SH-SY5Y (cell line): ENCODE measurements around the gene CREM.

Experiments
- GATA2 ChIP-seq: IDR thresholded peaks from 2 replicates; pipeline ENCODE4 v1.6.1; 2011; ENCODE audit warnings: mild to moderate bottlenecking, low read depth, low read length
- GATA3 ChIP-seq: IDR thresholded peaks from 2 replicates; pipeline ENCODE4 v1.6.1; 2011; ENCODE audit warnings: low read depth, mild to moderate bottlenecking, low read length, moderate library complexity

GRCh38 chr10:35211390-35211789 lies 84.7 kb downstream of the CREM start:
- TF ChIP-seq GATA2 (no peak), GATA3 (no peak)
